GM21723 (cell line): Measurements from ENCODE around the gene BRME1.

Experiments used
- ATAC-seq: cut with Tn5 transposase; IDR thresholded peaks from one replicate; pipeline ENCODE4 v1.9.1; 2021; ENCODE audit warnings: mild to moderate bottlenecking, moderate library complexity; ENCODE audit not compliant: unreplicated experiment

Gene BRME1

GRCh38 chr19:13847407-13848339 is 58.2 kb downstream of the BRME1 start:
- ATAC-seq, result peak; percentile 21

GRCh38 chr19:13846557-13847406 is 59.1 kb downstream of the BRME1 start:
- peak; percentile 57 for ATAC-seq

GRCh38 chr19:13844130-13844631 is 61.7 kb downstream of the BRME1 start:
- ATAC-seq, result no peak

- ATAC-seq, result no peak
Measured at GRCh38 chr19:13843104-13843921, 62.6 kb downstream of the BRME1 start.

- no peak for ATAC-seq
Measured at GRCh38 chr19:13842291-13843103, 63.4 kb downstream of the BRME1 start.

- ATAC-seq, result no peak
Measured at GRCh38 chr19:13841962-13842290, 64.0 kb downstream of the BRME1 start.

- no peak for ATAC-seq
Measured at GRCh38 chr19:13841086-13841961, 64.6 kb downstream of the BRME1 start.

- no peak for ATAC-seq
Measured at GRCh38 chr19:13840305-13841085, 65.4 kb downstream of the BRME1 start.

GRCh38 chr19:13839938-13840304 is 66.0 kb downstream of the BRME1 start:
- ATAC-seq, result no peak

GRCh38 chr19:13839130-13839937 is 66.6 kb downstream of the BRME1 start:
- peak; percentile 40 for ATAC-seq

GRCh38 chr19:13838435-13839129 is 67.3 kb downstream of the BRME1 start:
- ATAC-seq, result no peak

- ATAC-seq, result no peak
Measured at GRCh38 chr19:13835791-13836723, 69.9 kb downstream of the BRME1 start.

- no peak for ATAC-seq
Measured at GRCh38 chr19:13834244-13835069, 71.5 kb downstream of the BRME1 start.

- peak; percentile 70 for ATAC-seq
Measured at GRCh38 chr19:13833330-13834243, 72.3 kb downstream of the BRME1 start.
